Smooth muscle cell of the brain vasculature (primary cell): Measurements from ENCODE around the gene CDK5RAP3.

Source experiments
- DNase-seq: peaks from one replicate; pipeline ENCODE4 v3.0.0-alpha.2; 2012; ENCODE audit warnings: low read depth, low spot score

Gene CDK5RAP3

DNA sequence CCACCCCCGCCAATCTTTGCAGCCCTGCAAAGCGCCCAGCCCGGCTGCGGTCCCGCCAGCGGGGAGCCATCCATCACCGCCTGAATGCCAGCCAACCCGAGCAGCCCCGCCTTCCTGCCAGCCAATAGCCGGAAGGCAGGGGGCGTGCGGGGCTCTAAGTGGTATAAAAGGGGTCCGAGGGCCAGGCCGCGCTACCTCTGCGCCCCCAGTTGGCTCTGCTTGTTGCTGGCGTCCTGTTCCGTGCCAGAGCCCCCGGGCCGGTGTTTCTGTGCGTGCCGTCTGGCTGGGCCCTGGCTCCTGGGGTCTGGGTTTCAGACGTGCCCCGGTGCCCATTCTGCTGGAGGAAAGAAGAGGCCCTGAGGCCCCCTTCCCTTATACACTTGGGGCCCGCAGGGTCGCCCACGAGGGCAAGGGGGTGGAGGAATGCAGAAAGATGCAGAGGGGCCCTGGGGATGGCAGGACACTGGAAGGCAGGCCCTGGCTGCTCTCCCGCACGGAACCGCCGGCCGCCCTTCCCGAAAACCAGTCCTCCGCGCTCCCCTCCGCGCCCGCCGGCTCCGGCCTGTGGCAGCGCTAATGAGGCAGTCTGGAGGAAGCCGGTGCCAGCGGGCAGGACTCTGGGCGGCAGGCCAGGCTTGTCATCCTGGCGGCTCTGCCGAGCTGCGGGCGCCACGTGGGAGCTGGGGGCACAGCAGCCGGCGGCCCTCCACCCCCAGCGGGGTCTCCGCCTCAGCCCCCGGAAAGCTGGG, 52.7 kb downstream of the CDK5RAP3 start:
- no peak for DNase-seq

DNA sequence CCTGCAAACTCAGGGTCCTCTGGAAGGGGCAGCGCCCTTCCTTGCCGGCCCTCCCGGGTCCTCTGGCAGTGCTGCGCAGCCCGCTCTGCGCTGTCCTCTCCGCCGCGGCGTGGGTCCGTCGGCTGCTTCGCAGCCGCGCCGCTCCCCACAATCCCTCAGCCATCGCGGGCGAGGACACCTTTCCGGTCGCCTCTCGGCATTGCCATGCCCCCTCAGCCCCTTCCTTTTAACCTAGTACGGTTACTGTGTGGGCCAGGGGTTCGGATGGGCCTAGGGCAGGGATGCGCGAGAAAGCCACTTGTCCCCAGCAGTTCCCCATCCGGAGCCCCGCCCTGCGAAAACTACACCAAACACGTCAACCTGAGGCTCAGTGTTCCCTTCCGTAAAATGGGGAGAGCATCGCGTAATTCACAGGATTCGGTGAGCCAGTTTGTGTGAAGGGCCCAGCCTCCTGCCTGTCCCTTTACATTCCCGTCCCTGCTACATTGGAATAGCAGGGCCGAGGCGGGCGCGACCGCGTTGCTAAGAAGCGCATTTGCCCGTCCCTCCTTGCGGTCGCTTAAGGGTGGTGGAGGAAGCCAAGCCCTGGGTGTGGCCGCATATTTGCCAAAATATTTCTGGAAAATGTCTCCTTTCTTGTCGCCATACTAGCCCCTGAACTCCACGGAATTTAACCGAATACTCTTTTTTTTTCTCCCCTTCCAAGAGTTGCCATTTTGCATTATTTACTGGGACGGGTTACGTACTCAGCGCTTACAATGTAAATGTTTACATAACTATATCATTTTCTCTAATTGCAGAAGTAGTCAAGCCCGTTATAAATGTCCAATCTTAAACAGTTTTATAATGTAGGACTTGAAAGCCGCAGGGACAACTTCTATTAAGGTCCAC, 53.5 kb downstream of the CDK5RAP3 start:
- no peak for DNase-seq

DNA sequence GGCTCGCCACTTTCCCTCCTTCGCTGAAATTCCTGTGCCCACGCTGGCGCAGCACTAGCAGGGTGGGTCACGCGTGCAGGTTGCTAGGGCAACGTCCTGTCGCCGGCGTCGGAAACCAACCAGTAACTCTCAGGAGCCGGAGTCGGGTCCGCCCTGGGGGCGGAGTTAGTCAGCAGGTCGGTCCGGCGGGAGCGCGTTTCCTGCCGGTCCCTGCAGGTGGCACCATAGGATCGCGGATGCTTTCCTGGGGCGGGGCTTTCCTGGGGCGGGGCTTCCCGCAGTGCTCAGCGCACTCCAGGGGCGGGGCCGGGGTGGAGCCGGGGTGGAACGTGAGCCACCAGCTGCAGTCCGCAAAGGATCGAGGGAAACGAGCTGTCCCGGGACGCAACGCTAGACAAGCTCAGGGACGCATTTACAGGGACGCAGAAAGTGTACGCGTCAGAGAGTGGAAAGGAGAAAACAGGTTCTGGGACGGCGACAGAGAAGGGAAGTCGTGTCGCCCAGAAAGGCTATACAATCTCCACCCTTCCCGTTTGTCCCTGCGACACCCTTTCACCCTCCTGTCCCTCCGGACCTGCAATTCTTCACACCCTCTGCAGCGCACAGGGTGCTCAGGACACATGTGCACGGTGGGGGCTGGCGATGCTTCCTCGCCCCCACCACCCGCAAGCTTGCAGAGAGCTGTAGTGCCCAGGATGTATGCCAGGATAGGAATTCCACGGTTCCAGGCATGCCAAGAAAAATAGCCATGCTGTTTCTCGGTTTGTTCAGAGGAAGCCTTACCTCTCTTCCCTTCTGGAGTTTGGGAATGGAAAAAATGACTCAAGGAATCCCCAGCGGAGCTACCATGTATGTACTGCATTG, 54.4 kb downstream of the CDK5RAP3 start:
- DNase-seq = peak; percentile 89

DNA sequence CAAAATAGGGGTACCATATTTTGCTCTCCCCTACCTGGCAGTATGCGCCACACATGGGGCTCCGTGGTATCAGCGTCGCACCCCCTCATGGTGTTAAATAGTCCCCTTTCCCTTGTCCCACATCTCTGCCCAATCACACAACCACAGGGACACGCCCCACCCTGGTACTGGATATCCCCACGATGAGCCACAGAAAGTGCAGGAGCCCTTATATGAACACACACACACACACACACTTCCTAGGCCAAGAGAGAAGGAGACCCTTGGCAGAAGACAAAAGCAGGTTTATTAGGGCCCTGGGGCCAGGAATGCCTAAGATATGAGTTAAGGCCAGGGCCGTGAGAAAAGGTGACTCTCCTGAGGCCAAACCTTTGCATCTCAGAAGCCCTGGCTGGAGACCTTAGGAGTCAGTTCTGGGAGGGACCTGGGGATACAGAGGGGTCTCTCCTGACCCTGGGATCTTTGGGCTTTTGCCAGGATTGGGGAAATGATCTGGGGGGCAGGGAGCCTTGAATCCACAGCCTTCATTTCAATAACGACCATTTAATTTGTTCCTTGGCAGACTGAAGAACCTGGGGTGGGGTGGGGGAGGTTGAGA, 55.1 kb downstream of the CDK5RAP3 start:
- DNase-seq = no peak

DNA sequence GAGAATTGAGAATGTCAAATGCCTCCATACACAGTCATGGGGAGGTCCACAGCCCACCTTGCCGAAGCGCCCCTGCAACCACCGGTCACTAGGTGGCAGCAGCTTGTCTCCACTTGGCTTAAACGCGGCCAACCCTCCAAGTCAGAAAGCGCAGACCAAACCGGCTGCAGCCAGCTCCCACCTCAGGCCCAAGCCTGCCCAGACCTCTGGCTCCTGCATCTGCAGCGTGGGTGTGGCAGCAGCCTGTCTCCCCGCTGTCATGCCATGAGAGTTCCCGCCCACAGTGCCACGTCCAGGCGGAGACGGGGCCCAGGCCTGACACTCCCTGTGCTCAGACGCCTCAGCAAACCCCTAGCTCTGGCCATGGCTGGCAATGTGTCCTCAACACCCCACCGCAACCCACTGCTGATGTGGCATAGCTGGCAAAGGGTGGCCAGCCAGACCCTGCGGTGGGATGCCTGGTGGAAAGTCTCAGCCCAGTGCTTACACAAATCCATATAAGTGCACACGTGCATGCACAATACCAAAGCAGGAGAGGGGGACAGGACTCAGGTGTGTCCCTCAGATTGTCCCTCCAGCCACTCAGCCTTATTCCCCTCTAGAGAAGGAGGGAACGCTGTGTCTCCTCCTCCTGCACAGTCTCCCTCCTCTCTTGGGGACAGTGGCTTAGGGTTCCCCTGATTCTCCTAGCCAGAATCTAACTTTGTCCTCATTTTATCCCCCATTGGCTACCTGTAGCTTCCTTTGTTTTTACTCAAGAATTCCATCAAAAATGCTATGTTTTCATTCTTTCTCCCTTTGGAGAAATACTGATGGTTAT, 55.8 kb downstream of the CDK5RAP3 start:
- DNase-seq = no peak

DNA sequence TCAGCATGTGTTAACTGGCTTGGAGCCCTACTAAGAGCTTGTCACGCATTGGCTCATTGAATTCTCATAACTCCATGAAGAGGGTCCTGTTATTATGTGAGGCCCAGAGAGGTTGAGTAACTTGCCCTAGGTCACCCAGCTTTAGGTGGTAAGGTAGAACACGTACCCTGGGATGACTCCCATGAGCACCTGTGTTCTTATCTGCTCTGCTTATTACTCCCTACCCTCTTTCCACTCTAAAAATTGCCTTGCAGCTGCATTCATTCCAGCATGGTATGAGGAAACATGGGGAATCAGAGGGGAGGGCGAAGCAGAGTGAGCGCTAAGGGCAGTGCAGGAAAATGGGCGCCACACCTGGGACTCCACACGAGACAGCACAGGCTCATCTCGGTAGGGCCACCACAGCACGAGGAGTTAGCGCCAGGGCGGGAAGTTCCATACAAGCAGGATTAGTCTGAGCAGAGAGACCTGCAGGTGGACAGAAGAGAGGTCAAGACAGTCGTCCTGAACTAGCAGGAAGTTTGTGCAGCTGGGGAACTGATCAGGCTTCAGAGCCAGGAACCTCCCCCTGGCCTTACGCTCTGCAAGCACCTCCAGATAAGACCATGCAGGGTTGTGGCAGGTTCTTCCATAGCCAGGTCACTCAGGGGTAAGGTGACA, 56.5 kb downstream of the CDK5RAP3 start:
- DNase-seq = no peak

DNA sequence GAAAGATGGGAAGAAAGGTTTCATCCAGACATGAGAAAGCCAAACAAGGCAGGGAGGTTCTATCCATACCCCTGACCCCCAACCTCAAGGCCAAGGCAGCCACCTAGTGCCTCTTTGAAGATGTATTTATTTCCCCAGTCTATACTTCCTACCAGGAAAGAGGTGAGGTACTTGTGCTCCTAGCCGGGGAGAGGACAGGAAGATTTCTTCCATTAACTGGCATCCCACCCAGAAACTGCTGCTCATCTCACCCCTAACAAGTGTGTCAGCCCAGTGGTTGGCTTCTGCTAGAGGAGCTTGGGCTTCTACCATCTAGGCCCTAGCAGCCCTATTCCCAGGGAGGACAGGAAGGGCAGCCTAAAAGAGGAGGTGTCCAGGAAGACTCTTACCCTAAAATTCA, 57.8 kb downstream of the CDK5RAP3 start:
- no peak for DNase-seq

DNA sequence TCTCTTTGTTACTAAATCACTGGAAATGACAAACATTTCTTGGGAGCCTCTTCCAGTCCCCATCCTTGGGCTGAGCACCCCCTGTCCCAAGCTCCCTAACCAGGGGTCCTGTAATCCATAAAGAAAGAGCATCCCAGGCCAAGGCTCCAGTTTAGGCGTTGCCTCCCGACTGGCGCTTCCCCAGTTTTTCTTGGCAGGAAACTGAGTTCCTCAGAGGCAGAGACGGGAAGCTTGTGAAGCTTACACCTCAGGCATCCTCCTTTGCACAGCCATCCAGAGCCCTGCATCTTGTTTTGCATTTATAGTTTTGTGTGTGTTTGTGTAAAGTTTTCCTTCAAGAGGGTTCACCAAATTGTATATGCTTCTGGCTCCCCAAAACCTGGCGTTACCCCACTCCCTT, 59.6 kb downstream of the CDK5RAP3 start:
- no peak for DNase-seq
